CD4-positive, alpha-beta T cell treated with Interleukin-15 for 4 hours (primary cell): ENCODE data around the gene CD68.
A peak's percentile ranks its signal among the peaks of the same experiment; 100 is the strongest.

Experiments used
- DNase-seq: peaks from one replicate; pipeline ENCODE4 v3.0.0-alpha.2; 2020; ENCODE audit warnings: low spot score

CD68 gene, protein sequence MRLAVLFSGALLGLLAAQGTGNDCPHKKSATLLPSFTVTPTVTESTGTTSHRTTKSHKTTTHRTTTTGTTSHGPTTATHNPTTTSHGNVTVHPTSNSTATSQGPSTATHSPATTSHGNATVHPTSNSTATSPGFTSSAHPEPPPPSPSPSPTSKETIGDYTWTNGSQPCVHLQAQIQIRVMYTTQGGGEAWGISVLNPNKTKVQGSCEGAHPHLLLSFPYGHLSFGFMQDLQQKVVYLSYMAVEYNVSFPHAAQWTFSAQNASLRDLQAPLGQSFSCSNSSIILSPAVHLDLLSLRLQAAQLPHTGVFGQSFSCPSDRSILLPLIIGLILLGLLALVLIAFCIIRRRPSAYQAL

DNA sequence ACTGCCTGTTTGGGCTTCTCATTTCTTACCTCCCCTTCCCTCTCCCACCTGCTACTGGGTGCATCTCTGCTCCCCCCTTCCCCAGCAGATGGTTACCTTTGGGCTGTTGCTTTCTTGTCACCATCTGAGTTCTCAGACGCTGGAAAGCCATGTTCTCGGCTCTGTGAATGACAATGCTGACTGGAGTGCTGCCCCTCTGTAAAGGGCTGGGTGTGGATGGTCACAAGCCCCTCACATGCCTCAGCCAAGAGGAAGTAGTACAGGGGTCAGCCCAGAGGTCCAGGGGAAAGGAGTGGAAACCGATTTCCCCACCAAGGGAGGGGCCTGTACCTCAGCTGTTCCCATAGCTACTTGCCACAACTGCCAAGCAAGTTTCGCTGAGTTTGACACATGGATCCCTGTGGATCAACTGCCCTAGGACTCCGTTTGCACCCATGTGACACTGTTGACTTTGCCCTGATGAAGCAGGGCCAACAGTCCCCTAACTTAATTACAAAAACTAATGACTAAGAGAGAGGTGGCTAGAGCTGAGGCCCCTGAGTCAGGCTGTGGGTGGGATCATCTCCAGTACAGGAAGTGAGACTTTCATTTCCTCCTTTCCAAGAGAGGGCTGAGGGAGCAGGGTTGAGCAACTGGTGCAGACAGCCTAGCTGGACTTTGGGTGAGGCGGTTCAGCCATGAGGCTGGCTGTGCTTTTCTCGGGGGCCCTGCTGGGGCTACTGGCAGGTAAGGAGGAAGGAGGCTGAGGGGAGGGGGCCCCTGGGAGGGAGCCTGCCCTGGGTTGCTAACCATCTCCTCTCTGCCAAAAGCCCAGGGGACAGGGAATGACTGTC is at the start of gene CD68:
Gene CD68, plus strand, starts transcription at position 638 of the 833 bp plus-strand sequence. Its CDS starts 40 bp downstream, at position 678.
- DNase-seq, result peak; percentile 73

DNA sequence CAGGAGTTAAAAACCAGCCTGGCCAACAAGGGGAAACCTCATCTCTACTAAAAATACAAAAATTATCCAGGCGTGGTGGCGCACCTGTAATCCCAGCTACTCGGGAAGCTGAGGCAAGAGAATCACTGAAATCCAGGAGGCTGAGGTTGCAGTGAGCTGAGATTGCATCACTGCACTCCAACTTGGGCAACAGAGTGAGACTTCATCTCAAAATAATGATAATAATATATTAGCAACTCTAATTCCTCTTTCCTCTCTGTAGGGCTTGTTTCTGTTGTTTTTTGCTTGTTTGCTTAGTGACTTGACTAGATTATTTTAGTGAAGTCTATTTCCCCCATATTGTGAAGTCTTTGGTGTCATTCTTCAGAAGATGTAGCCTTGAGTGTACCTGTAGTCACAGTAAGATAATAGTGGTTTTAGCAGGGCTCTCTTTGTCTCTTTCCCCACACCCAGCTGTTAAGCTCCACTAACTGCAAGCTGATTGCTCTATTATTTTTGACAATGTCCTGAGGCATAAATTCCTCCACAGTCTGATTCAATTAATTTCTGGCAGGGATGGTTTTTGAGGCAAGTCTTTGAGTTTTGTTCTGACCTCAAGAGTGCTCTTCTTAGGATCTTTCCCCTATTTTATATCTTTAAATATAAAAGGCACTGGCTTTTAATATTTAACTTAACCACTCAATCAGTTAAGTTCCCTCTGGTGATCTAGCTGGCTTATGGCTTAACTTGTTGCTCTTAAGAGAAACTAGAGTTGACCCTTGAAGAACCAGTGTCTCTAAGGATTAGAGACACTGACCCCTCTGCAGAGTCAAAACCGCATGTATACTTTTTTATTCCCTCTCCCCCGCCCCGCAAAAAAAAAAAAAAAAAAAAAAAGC is 49.2 kb upstream of the CD68 start:
- no peak for DNase-seq

DNA sequence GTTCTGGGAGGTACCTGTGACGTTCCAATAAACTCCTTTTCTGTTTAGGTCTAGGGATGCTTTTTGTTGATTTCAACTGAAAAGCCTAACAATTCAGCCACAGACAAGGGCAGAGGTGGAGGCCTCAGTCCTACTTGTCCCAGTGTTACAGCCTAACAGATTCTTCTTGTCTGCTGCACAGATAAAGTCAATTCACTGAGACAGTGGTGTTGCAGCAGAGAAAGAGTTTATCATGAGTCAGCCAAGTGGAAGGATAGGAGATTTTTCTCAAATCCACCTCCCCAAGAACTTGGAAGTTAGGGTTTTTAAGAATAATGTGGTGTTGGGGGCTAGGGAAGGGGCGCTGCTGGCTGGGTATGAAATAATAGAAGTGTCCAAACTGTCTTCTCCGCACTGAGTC is 41.4 kb upstream of the CD68 start:
- no peak for DNase-seq

DNA sequence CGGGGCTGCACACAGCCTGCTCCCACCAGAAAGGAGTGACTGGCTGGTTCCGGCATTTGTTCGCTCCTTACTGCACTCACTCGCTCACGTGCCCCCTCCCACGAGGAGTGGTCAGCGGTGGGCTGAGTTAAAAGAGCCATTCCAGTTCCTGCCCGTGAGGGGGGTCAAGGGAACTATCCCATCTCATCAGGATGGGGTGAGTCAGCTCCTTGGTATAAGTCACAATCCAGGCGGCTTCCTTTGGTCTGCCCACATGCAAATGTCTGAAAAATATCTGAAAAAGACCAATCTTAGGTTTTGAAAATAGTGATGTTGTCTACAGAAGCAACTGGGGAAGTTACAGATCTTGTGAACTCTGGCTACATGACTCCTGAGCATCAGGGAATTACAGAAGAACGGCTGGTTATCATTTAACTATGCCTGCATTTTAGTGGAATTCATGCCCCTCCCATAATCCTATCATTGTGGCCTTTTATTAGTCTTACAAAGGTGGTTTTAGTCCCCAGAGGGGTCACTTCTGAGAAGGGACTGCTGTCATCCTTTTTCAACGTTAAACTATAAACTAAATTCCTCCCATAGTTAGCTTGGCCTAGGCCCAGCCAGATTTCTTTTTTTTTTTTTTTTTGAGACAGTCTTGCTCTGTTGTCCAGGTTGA is 40.4 kb upstream of the CD68 start:
- no peak for DNase-seq

DNA sequence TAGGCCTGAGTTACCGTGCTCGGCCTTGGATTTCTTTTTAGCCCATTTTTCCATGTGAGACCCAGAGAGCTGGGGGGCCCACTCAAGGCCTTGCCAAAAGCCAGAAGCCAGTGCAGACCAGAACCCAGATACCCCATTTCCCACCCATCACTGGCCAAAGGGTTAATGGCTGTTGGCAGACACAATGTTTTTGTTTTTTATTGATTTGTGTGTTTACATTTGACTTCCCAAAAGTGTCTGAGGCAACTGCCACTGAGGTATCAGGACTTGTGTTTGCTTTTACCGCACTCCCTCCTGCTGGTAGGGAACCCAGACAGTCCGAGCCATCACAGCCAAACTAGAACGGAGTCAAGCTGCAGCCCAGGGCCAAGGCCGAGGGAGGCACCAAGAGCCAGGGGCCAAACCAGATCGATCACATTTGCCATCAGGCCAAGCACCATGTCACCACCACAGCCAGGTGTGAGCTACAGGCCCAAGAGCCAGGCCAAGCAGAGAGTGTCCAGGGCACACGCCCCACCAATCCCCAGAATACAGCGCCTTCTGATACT is 38.3 kb upstream of the CD68 start:
- DNase-seq, result no peak

DNA sequence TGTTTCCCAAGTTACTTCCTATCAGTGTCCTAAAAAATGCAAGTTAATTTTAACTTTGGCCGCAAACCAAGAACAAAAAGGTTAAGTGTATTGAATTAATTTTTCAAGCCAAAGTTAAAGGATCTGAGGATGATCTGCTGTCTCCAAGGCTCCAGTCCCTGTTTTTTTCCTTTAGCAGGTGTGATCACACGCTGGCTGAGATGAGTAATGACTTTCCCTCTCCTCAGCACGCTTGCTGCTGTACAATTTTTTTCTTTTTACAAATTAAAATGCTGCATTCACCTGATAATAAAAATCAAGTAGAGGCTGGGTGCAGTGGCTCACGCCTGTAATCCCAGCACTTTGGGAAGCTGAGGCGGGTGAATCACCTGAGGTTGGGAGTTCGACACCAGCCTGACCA is 34.5 kb upstream of the CD68 start:
- no peak for DNase-seq

DNA sequence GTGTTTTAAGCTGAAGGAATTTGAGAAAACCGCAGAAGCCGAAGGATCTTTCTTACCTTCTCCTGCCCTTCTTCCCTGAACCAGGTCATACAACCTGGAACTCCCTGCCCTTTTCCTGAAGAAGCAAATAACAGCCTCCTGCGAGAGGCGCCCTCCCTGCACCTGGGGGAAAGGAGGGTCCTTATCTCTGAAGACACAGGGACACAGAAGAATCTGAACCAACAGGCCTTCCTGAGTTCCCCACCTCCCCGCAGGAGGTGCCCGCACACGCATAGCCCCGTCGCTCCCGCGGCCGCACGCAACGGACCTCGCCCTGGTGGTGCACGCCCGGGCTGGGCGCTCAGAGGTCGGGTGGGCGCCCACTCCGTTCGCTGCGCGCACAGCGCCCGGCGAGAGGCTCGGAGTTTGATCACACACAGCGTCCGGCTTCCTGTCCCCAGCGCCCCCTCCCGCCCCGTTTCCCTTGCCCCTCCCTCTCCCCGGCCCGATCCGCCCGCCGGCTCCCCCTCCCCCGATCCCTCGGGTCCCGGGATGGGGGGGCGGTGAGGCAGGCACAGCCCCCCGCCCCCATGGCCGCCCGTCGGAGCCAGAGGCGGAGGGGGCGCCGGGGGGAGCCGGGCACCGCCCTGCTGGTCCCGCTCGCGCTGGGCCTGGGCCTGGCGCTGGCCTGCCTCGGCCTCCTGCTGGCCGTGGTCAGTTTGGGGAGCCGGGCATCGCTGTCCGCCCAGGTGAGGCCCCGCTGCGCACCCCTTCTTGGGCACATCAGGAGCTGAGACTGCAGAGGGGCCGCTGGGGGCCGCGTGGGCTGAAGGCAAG is 30.6 kb upstream of the CD68 start, which contains the start of gene TNFSF12:
Gene TNFSF12, plus strand, starts transcription at position 474 of the 816 bp plus-strand sequence. Its CDS starts 96 bp downstream, at position 570.
- DNase-seq, result peak; percentile 53

DNA sequence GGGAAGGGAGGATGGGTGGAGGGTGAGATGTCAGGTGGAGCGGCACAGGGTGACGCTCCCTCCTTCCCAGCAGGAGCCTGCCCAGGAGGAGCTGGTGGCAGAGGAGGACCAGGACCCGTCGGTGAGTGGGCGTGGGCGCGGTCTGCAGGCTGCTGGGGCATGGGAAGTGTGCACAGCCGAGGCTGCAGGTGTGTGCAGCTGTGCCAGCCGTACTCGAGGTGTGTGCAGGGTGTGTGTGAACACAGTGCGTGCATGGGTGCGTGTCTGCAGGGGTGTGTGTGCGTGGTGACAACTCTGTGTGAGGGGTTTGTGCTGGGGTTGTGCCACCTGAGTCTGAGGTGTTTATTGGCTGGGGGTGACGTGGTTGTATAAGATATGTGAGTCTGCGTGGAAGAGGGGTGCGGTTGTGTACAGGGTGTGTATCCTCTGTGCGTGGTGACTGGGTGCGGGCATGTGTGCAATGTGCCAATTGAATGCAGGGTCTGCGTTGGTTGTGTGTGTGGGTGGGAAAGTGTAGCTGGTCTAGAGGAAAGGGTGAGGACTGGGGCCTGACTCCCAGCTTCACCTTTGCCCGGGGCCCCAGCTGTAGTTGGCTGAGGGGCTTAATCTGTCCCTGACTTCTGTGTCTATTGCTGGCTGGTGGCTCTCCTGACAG is 29.9 kb upstream of the CD68 start:
- DNase-seq, result peak; percentile 68

DNA sequence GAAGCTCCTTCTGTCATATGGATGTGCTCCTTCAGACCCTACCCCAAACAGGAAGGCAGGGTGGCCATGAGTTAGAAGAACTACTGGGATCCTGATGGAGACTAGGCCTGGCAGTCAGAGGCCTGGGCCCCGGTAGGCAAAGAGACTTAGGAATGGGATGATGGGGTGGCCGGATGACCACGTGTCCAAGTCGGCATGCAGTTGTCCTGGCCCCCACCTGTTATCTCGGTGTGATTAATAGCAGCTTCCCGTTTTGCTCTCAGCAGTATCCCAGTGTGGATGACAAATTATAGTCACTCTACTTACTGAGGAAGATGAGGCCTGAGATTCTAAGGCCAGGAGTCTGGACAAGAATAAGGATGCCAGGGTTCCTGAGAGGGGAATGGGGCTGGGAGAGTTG is 29.1 kb upstream of the CD68 start:
- no peak for DNase-seq

DNA sequence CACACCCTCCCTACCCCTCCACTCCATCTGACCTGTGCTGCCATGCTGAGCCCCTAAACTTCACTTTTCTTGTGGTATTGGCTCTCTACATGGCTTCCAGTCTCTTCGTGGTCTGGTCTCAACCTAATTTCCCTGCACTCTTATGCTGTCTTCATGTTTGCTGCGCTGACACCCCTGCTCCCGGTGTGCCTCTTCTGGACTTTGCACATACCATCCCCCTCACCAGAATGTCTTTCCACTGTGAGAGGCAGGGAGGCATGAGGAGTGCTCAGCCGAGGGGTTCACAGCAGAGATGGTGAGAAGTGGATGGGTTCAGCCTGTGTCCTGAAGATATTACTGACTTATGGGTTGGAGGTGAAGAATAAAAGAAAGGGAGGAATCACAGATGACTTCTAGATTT is 28.0 kb upstream of the CD68 start:
- DNase-seq, result no peak

DNA sequence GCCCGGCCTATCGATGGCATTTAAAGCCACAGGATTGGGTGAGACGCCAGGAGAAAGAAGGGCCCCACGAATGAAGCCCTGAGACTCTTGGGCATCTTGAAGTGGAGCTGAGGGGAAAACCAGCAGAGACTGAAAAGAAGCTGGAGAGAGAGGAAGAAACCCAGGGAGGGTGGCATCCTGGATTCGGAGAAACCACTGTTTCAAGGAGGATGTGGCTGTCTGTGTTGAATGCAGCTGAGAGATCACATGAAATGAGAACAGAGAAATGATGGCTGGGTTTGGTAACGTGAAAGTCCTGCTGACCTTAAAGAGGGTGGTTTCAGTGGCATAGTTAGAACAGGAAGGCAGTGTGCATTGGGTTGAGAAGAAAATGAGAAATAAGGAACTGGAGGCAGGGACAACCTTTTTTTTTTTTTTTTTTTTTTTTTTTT is 26.8 kb upstream of the CD68 start:
- peak; percentile 73 for DNase-seq

DNA sequence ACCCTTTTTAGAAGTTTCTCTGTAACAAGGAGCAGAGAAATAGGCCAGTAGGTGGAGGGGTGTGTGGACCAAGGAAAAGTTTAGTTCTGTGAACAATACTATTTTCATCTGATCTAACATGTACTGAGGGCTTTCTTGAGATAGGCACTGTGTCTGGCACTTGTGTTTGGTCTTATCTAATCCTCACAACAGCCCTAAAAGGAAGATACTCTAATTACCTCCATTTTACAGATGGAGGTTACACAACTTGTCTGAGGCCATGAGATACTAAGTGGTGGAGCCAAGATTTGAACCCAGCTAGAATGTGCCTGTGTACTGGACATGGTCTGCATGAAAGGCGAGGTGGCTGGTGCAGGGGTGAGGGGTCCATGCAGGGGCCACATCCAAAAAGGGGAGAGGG is 26.1 kb upstream of the CD68 start:
- no peak for DNase-seq

DNA sequence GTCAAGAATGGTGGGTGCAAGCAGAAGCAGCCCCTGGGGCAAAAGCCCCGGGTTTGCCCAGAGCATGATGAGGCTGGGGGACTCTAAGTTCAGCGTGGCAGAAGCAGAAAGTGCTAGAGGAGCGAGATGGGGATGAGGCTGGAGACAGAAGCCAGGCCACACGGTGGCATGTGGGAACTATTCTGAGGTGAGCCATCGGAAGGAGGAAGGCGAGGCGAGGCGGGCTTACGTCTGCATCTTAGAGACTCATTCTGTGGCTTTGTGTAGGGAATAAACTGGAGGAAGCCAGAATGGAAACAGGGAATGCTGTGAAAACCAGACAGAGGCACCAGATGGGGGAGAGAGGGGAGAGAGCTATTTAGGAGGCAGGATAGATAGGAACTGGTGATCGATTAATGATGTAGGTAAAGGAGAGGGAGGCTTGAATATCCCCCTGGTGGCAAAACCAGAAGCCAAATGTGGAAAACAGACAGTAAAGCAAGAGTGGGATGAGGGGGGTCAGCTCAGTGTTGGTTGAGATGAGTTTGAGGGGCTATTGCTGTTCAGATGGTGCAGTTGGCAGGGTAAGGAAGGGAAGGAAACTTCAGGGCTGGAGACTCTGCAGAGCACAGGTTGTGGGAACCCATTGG is 24.0 kb upstream of the CD68 start:
- no peak for DNase-seq

DNA sequence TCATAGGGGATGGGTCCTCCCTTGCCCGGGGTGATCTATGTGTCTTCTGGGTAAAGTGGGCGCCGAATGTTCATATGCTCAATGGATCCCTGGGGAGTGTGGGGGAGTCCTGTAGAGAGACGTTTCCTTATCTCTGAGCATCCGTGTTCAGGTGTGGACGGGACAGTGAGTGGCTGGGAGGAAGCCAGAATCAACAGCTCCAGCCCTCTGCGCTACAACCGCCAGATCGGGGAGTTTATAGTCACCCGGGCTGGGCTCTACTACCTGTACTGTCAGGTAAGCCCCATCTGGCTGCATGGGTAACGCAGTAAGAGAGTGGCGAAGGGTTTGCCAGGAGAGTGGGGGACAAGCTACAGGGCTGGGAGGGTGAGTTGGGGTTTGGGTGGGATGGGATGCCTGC is 22.8 kb upstream of the CD68 start:
- no peak for DNase-seq

DNA sequence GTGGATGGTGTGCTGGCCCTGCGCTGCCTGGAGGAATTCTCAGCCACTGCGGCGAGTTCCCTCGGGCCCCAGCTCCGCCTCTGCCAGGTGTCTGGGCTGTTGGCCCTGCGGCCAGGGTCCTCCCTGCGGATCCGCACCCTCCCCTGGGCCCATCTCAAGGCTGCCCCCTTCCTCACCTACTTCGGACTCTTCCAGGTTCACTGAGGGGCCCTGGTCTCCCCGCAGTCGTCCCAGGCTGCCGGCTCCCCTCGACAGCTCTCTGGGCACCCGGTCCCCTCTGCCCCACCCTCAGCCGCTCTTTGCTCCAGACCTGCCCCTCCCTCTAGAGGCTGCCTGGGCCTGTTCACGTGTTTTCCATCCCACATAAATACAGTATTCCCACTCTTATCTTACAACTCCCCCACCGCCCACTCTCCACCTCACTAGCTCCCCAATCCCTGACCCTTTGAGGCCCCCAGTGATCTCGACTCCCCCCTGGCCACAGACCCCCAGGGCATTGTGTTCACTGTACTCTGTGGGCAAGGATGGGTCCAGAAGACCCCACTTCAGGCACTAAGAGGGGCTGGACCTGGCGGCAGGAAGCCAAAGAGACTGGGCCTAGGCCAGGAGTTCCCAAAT is 22.2 kb upstream of the CD68 start:
- no peak for DNase-seq

DNA sequence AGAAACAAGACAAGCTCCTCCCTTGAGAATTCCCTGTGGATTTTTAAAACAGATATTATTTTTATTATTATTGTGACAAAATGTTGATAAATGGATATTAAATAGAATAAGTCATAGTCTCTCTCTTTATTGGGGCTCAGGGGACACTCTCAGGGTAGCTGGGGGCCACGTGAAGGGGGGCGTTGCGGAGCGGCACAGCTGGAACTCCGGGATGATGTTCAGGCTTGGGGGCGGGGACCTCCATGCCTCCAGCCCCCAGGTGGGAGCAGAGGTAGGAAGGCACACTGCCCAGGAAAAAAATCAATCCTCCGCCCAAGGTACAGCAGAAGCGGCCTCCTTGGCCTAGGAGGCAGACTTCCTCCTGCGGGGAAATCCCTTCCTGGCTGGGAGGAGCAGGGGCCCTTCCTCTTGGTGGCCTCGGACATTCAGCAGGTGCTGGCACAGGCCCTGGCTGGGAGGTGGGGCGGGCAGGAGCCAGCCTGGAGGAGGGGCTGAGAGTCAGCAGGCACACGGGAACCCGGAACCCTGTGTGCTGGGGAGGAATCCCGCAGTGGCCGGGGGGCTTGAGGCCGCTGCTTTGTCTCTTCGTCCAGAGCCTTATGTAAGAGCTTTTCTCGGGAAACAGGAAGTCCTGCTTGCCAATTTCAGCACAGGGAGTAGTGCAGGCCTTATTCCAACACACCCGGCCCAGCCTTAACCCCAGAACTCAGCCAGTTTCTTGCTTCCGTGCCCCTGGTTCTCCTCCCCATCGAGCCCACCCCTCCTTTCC is 21.5 kb upstream of the CD68 start:
- DNase-seq, result no peak

DNA sequence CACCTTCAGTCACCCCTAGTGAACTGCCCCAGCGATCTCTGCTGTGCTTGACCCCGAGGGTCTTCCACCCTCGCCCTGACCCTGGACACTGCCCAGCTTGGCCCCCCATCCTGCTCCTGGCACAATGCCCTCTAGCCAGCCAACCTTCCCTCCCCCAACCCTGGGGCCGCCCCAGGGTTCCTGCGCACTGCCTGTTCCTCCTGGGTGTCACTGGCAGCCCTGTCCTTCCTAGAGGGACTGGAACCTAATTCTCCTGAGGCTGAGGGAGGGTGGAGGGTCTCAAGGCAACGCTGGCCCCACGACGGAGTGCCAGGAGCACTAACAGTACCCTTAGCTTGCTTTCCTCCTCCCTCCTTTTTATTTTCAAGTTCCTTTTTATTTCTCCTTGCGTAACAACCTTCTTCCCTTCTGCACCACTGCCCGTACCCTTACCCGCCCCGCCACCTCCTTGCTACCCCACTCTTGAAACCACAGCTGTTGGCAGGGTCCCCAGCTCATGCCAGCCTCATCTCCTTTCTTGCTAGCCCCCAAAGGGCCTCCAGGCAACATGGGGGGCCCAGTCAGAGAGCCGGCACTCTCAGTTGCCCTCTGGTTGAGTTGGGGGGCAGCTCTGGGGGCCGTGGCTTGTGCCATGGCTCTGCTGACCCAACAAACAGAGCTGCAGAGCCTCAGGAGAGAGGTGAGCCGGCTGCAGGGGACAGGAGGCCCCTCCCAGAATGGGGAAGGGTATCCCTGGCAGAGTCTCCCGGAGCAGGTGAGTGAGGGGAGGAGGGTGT is 20.7 kb upstream of the CD68 start, which contains the start of gene TNFSF13:
Gene TNFSF13, plus strand, starts transcription at position 207 of the 776 bp plus-strand sequence. Its CDS starts 290 bp downstream, at position 497.
- DNase-seq, result no peak
